Activated naive CD4-positive, alpha-beta T cell treated with anti-CD3 and anti-CD28 coated beads, Interleukin-2, amount 50 U/mL, for 72 hours (primary cell): Measurements from ENCODE around the gene MORF4L1. TPM values are rescaled to one million over a fixed set of nuclear protein-coding genes. Genes with fewer than 3 reads are reported as not detected.

Source experiments
- ATAC-seq, 2 donors: fragments of 150-1000 bp; cut with Tn5 transposase; 2 replicates each; pipeline ENCODE4 v1.10.0; 2021; ENCODE audit warnings: mild to moderate bottlenecking in 2 of 2, moderate library complexity in 2 of 2
- DNase-seq, 2 donors: peaks; one replicate each; pipeline ENCODE4 v3.0.0; 2021 to 2022; ENCODE audit warnings: low spot score in 2 of 2
- H3K27ac Mint-ChIP-seq, 2 donors: one replicate each; pipeline ENCODE4 v1.8.0; 2022; ENCODE audit warnings: mild to moderate bottlenecking in 2 of 2, mixed read lengths in 2 of 2
- H3K36me3 Mint-ChIP-seq, 2 donors: one replicate each; pipeline ENCODE4 v1.8.0; 2022; ENCODE audit warnings: mixed read lengths in 2 of 2
- H3K9me3 Mint-ChIP-seq, 2 donors: one replicate each; pipeline ENCODE4 v1.8.0; 2022; ENCODE audit warnings: mixed read lengths in 2 of 2
- total RNA-seq, 2 donors: library from RNA; stranded (reverse); gene quantifications; one replicate each; pipeline ENCODE4 v1.2.3, GENCODE V29; 2022

Gene MORF4L1
- total RNA-seq, 2 donors from 2014 or later, result 239 to 287 TPM

GRCh38 chr15:78909791-78910228, 37.1 kb downstream of the MORF4L1 start:
- Mint-ChIP-seq H3K36me3 (peaks cover 0 to 9% of the 10 kb centered on the region in 2 donors), H3K27ac (peak overlapping the region; percentile 14 to 22), H3K9me3 (no peaks in the 10 kb centered on the region)
- ATAC-seq (peak; percentile 36 to 45), DNase-seq (peak in 1 of 2 donors; percentile 30)

- ATAC-seq (no peak), DNase-seq (no peak)
- Mint-ChIP-seq H3K9me3 (no peaks in the 10 kb centered on the region), H3K27ac (peak overlapping the region in 1 of 2 donors; percentile 14), H3K36me3 (peaks cover 0 to 9% of the 10 kb centered on the region in 2 donors)
Measured at GRCh38 chr15:78910271-78910670, 37.6 kb downstream of the MORF4L1 start.

- ATAC-seq (no peak), DNase-seq (no peak)
- Mint-ChIP-seq H3K36me3 (peaks cover 0 to 9% of the 10 kb centered on the region in 2 donors), H3K27ac (peak overlapping the region in 1 of 2 donors; percentile 56), H3K9me3 (no peaks in the 10 kb centered on the region)
Measured at GRCh38 chr15:78912316-78912715, 39.6 kb downstream of the MORF4L1 start.

GRCh38 chr15:78913012-78913411, 40.3 kb downstream of the MORF4L1 start:
- peaks cover 0 to 9% of the 10 kb centered on the region in 2 donors for H3K36me3 Mint-ChIP-seq
- H3K27ac Mint-ChIP-seq, result peak overlapping the region in 1 of 2 donors; percentile 56
- no peaks in the 10 kb centered on the region for H3K9me3 Mint-ChIP-seq
- no peak for DNase-seq
- no peak for ATAC-seq

- peak overlapping the region in 1 of 2 donors; percentile 74 for H3K27ac Mint-ChIP-seq
- ATAC-seq (peak in 1 of 2 donors; percentile 21), DNase-seq (no peak)
- no peaks in the 10 kb centered on the region for H3K9me3 Mint-ChIP-seq
- peaks cover 0 to 9% of the 10 kb centered on the region in 2 donors for H3K36me3 Mint-ChIP-seq
Measured at GRCh38 chr15:78914027-78914764, 41.5 kb downstream of the MORF4L1 start.

- H3K9me3 Mint-ChIP-seq, result no peaks in the 10 kb centered on the region
- peak; percentile 17 to 20 for ATAC-seq
- no peak for DNase-seq
- no peak overlapping the region for H3K27ac Mint-ChIP-seq
- peaks cover 0 to 5% of the 10 kb centered on the region in 2 donors for H3K36me3 Mint-ChIP-seq
Measured at GRCh38 chr15:78915341-78916087, 42.8 kb downstream of the MORF4L1 start.

GRCh38 chr15:78916088-78916487, 43.4 kb downstream of the MORF4L1 start:
- Mint-ChIP-seq H3K9me3 (no peaks in the 10 kb centered on the region), H3K27ac (peak overlapping the region in 1 of 2 donors; percentile 36), H3K36me3 (peaks cover 0 to 5% of the 10 kb centered on the region in 2 donors)
- DNase-seq (no peak), ATAC-seq (no peak)

- H3K9me3 Mint-ChIP-seq, result no peaks in the 10 kb centered on the region
- DNase-seq (no peak), ATAC-seq (no peak)
- no peak overlapping the region for H3K27ac Mint-ChIP-seq
- peaks cover 0 to 6% of the 10 kb centered on the region in 2 donors for H3K36me3 Mint-ChIP-seq
Measured at GRCh38 chr15:78917888-78918287, 45.2 kb downstream of the MORF4L1 start.

- Mint-ChIP-seq H3K9me3 (no peaks in the 10 kb centered on the region), H3K36me3 (peaks cover 0 to 6% of the 10 kb centered on the region in 2 donors), H3K27ac (peak overlapping the region; percentile 7 to 41)
- ATAC-seq (no peak), DNase-seq (no peak)
Measured at GRCh38 chr15:78921517-78921916, 48.8 kb downstream of the MORF4L1 start.

GRCh38 chr15:78921940-78922339, 49.2 kb downstream of the MORF4L1 start:
- H3K36me3 Mint-ChIP-seq, result peaks cover 0 to 6% of the 10 kb centered on the region in 2 donors
- DNase-seq, result no peak
- peak overlapping the region; percentile 41 to 84 for H3K27ac Mint-ChIP-seq
- H3K9me3 Mint-ChIP-seq, result no peaks in the 10 kb centered on the region
- no peak for ATAC-seq

- peak overlapping the region in 1 of 2 donors; percentile 84 for H3K27ac Mint-ChIP-seq
- no peak for ATAC-seq
- H3K36me3 Mint-ChIP-seq, result peaks cover 0 to 6% of the 10 kb centered on the region in 2 donors
- DNase-seq, result no peak
- H3K9me3 Mint-ChIP-seq, result no peaks in the 10 kb centered on the region
Measured at GRCh38 chr15:78922527-78922926, 49.8 kb downstream of the MORF4L1 start.

- ATAC-seq (no peak), DNase-seq (no peak)
- no peak overlapping the region for H3K27ac Mint-ChIP-seq
- peaks cover 0 to 6% of the 10 kb centered on the region in 2 donors for H3K36me3 Mint-ChIP-seq
- no peaks in the 10 kb centered on the region for H3K9me3 Mint-ChIP-seq
Measured at GRCh38 chr15:78923015-78923414, 50.3 kb downstream of the MORF4L1 start.

GRCh38 chr15:78923480-78924360, 51.0 kb downstream of the MORF4L1 start:
- DNase-seq, result no peak
- ATAC-seq, result no peak
- Mint-ChIP-seq H3K27ac (peak overlapping the region; percentile 22 to 33), H3K36me3 (peaks cover 0 to 6% of the 10 kb centered on the region in 2 donors), H3K9me3 (no peaks in the 10 kb centered on the region)

- Mint-ChIP-seq H3K27ac (peak overlapping the region in 1 of 2 donors; percentile 33), H3K36me3 (peaks cover 0 to 6% of the 10 kb centered on the region in 2 donors), H3K9me3 (no peaks in the 10 kb centered on the region)
- DNase-seq (no peak), ATAC-seq (peak in 1 of 2 donors; percentile 9)
Measured at GRCh38 chr15:78925076-78925624, 52.5 kb downstream of the MORF4L1 start.

GRCh38 chr15:78925956-78926743, 53.5 kb downstream of the MORF4L1 start:
- Mint-ChIP-seq H3K36me3 (peaks cover 0 to 6% of the 10 kb centered on the region in 2 donors), H3K9me3 (no peaks in the 10 kb centered on the region), H3K27ac (peak overlapping the region in 1 of 2 donors; percentile 33)
- DNase-seq (no peak), ATAC-seq (peak; percentile 10 to 15)
